Vagina (tissue), 2 donors: ENCODE data around the gene PTPRN2. TPM values are rescaled to one million over a fixed set of nuclear protein-coding genes. Genes with fewer than 3 reads are reported as not detected.

ENCODE experiments used
- DNase-seq, 2 donors: peaks; one replicate each; pipeline ENCODE4 v3.0.0-alpha.2; 2017; ENCODE audit errors: extremely low spot score in 2 of 2
- H3K27ac ChIP-seq: fragments of 200-600 bp; sonication (generic); one replicate; pipeline ENCODE4 v1.5.1; 2019
- H3K27me3 ChIP-seq: fragments of 200-600 bp; sonication (generic); one replicate; pipeline ENCODE4 v1.5.1; 2019
- H3K36me3 ChIP-seq, 2 donors: fragments of 200-600 bp; sonication (generic); one replicate each; pipeline ENCODE4 v1.5.1; 2017 to 2019
- H3K4me1 ChIP-seq: fragments of 200-600 bp; sonication (generic); one replicate; pipeline ENCODE4 v1.5.1; 2019
- H3K4me3 ChIP-seq, 2 donors: fragments of 200-600 bp; sonication (generic); 1 replicate in 1 of 2; 2 replicates in 1 of 2; pipeline ENCODE4 v1.5.1; 2016 to 2019
- H3K9me3 ChIP-seq: fragments of 200-600 bp; sonication (generic); one replicate; pipeline ENCODE4 v1.5.1; 2019
- CTCF ChIP-seq, 3 experiments: fragments of 450-650 bp in 2 of 3; fragments of 200-600 bp in 1 of 3; sonication (generic) in 1 of 3; IDR thresholded peaks; one replicate each; pipeline ENCODE4 v1.5.1; 2017 to 2019; ENCODE audit warnings: antibody characterized with exemption in 3 of 3, mild to moderate bottlenecking in 2 of 3, moderate library complexity in 2 of 3
- POLR2A ChIP-seq, 2 donors: fragments of 450-650 bp; IDR thresholded peaks; one replicate each; pipeline ENCODE4 v1.6.1; 2017; ENCODE audit warnings: antibody characterized with exemption in 2 of 2, mild to moderate bottlenecking in 2 of 2, moderate library complexity in 2 of 2
- POLR2AphosphoS5 ChIP-seq, 2 donors: sonication (generic); formaldehyde crosslinking; IDR thresholded peaks; one replicate each; pipeline ENCODE4 v1.9.0; 2017; ENCODE audit warnings: antibody characterized with exemption in 2 of 2, mild to moderate bottlenecking in 2 of 2, low read depth in 1 of 2; ENCODE audit not compliant: insufficient read depth in 1 of 2
- intact Hi-C: fragments of 100-400 bp; cut with DNase I; formaldehyde crosslinking; loops from one replicate; pipeline ENCODE4 v1.15.1; 2023
- total RNA-seq: library from RNA; depleted of rRNA; stranded (reverse); fragments of >200 nt; gene quantifications from one replicate; pipeline ENCODE4 v1.2.3, GENCODE V29; 2016

PTPRN2 gene
- total RNA-seq, 1 donor from 2014 or later = 7.4 TPM

- H3K36me3 ChIP-seq = no peaks in the 10 kb centered on the region
- DNase-seq = no peak
- intact Hi-C loops = no loop called here
- H3K27me3 ChIP-seq = no peaks in the 10 kb centered on the region
- H3K27ac ChIP-seq = no peak overlapping the region
- peaks cover 25% of the 10 kb centered on the region for H3K4me1 ChIP-seq
- no peak overlapping the region for H3K4me3 ChIP-seq
- H3K9me3 ChIP-seq = peaks cover 8% of the 10 kb centered on the region
- TF ChIP-seq POLR2AphosphoS5 (IDR thresholded peaks at IDR 0.05; ENCODE audit: insufficient read depth in 1 of 2, low read depth in 1 of 2) (no peak), CTCF (IDR thresholded peaks at IDR 0.05) (no peak), POLR2A (IDR thresholded peaks at IDR 0.05) (no peak)
These were observed 3.8 kb downstream of the PTPRN2 start for GRCh38 chr7:158583810-158584209.

- intact Hi-C loops = no loop called here
- DNase-seq = no peak
- no peak overlapping the region for H3K4me3 ChIP-seq
- TF ChIP-seq POLR2AphosphoS5 (IDR thresholded peaks at IDR 0.05; ENCODE audit: insufficient read depth in 1 of 2, low read depth in 1 of 2) (no peak), POLR2A (IDR thresholded peaks at IDR 0.05) (no peak), CTCF (IDR thresholded peaks at IDR 0.05) (no peak)
- no peaks in the 10 kb centered on the region for H3K36me3 ChIP-seq
- H3K27ac ChIP-seq = no peak overlapping the region
- H3K4me1 ChIP-seq = peaks cover 21% of the 10 kb centered on the region
- H3K27me3 ChIP-seq = no peaks in the 10 kb centered on the region
- peaks cover 8% of the 10 kb centered on the region for H3K9me3 ChIP-seq
These were observed 4.5 kb downstream of the PTPRN2 start for GRCh38 chr7:158583143-158583542.

- no peak for DNase-seq
- Histone ChIP-seq H3K4me1 (peaks cover 15% of the 10 kb centered on the region), H3K36me3 (no peaks in the 10 kb centered on the region), H3K4me3 (no peak overlapping the region), H3K27me3 (no peaks in the 10 kb centered on the region), H3K9me3 (peaks cover 8% of the 10 kb centered on the region), H3K27ac (no peak overlapping the region)
- intact Hi-C loops = no loop called here
- TF ChIP-seq POLR2AphosphoS5 (IDR thresholded peaks at IDR 0.05; ENCODE audit: insufficient read depth in 1 of 2, low read depth in 1 of 2) (no peak), CTCF (IDR thresholded peaks at IDR 0.05) (no peak), POLR2A (IDR thresholded peaks at IDR 0.05) (no peak)
These were observed 5.5 kb downstream of the PTPRN2 start for GRCh38 chr7:158582089-158582456.

GRCh38 chr7:158581440-158582088, 6.1 kb downstream of the PTPRN2 start:
- no peak for DNase-seq
- TF ChIP-seq POLR2AphosphoS5 (IDR thresholded peaks at IDR 0.05; ENCODE audit: insufficient read depth in 1 of 2, low read depth in 1 of 2) = no peak
- no peak for TF ChIP-seq POLR2A (IDR thresholded peaks at IDR 0.05)
- TF ChIP-seq CTCF (IDR thresholded peaks at IDR 0.05) = no peak
- H3K27ac ChIP-seq = no peak overlapping the region
- intact Hi-C loops = no loop called here
- no peak overlapping the region for H3K4me3 ChIP-seq
- H3K27me3 ChIP-seq = no peaks in the 10 kb centered on the region
- H3K9me3 ChIP-seq = peaks cover 8% of the 10 kb centered on the region
- peaks cover 10% of the 10 kb centered on the region for H3K4me1 ChIP-seq
- H3K36me3 ChIP-seq = no peaks in the 10 kb centered on the region
